Peyer's patch (tissue), 4 donors: ENCODE data around the gene ABHD12B.

Experiments used
- POLR2A ChIP-seq, 2 donors: fragments of 450-650 bp; IDR thresholded peaks; one replicate each; pipeline ENCODE4 v1.5.1; 2017; ENCODE audit warnings: antibody characterized with exemption in 2 of 2, mild to moderate bottlenecking in 2 of 2, moderate library complexity in 2 of 2
- TF ChIP-seq, protein P1 (sequence below), 6 experiments: fragments of 450-650 bp in 4 of 6; fragments of 200-600 bp in 2 of 6; sonication (generic) in 1 of 6; IDR thresholded peaks; one replicate each; pipeline ENCODE4 v1.5.1; 2017 to 2019; ENCODE audit warnings: antibody characterized with exemption in 6 of 6, mild to moderate bottlenecking in 3 of 6, moderate library complexity in 1 of 6

DNA sequence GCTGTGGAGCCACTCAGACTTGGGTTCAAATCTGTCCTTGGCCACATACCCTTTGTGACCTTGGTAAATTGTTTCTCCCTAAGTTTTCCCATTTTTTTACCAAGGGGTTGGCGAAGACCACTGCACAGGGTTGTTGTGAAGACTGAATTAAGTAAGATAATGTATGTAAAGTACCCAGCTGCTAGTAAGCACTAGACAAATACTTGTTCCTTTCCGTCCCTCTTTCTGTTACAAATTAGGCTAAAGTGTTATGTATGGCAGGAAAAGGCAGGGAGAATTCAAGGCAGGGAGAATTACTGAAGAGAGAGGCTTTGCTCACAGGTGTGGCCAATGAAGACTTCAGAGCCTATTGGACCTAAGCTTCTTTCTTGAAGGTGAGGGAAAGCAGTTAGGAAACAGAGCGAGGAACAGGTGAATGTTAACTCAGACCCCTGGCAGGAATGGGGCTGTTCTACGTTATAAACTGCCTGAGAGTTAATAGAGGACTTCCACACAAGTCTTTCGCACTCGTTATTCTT is 25.9 kb downstream of the ABHD12B start:
- TF ChIP-seq, protein P1, sequence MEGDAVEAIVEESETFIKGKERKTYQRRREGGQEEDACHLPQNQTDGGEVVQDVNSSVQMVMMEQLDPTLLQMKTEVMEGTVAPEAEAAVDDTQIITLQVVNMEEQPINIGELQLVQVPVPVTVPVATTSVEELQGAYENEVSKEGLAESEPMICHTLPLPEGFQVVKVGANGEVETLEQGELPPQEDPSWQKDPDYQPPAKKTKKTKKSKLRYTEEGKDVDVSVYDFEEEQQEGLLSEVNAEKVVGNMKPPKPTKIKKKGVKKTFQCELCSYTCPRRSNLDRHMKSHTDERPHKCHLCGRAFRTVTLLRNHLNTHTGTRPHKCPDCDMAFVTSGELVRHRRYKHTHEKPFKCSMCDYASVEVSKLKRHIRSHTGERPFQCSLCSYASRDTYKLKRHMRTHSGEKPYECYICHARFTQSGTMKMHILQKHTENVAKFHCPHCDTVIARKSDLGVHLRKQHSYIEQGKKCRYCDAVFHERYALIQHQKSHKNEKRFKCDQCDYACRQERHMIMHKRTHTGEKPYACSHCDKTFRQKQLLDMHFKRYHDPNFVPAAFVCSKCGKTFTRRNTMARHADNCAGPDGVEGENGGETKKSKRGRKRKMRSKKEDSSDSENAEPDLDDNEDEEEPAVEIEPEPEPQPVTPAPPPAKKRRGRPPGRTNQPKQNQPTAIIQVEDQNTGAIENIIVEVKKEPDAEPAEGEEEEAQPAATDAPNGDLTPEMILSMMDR (IDR thresholded peaks at IDR 0.05) = no peak
- no peak for TF ChIP-seq POLR2A (IDR thresholded peaks at IDR 0.05)
